ENCODE data around the gene LCA5L.
A peak's percentile ranks its signal among the peaks of the same experiment; 100 is the strongest.

Gene LCA5L

DNA sequence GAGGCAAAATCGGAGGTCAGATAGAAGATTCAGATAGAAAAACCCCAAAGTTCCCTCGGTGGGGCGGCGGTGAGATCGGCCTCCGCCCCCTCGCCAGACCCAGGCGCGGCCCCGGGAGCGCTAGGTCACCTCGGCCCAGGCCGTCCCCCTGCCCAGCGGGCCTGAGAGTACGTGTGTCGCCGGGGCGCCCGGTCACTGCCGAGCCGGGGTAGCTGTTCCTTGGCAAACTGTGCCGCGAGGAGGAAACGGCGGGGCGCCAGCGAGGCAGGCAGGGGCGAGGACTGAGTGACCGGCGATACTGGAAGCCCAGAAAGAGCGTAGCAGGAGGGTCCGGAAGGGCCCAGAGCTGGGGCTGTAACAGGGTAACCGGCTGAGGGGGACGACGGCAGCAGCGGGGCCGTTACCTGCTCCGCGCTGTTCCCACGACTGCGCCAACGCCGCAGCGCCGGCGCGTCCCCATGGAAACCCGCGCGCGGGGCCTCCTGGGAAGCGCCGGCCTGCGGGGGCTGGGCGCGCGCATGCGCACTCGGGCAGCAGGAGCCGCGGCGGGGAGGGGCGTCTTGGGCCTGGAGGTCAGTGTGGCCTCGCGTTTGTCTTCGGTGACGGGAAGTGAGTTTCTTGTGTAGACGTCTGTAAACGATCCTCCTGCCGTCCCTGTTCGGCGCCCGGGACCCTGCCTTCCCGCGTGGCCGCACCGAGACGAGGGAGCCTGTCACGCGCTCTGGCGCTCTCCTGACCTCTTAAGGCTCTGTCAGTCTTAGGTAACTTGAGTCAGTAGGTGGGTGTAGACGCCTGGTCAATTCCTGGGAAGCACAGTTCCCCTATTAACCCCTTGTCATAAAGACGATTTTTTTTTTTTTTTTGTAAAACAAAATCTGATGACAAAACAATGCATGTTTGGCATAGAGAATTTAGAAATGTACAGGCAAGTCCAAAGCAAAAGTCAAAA is at the start of gene LCA5L:
Gene LCA5L (minus strand): TSS at position 458 of the 949 bp plus-strand sequence. CDS start 17,285 bp downstream, outside the sequence.
- peak; percentile 93 for DNase-seq

DNA sequence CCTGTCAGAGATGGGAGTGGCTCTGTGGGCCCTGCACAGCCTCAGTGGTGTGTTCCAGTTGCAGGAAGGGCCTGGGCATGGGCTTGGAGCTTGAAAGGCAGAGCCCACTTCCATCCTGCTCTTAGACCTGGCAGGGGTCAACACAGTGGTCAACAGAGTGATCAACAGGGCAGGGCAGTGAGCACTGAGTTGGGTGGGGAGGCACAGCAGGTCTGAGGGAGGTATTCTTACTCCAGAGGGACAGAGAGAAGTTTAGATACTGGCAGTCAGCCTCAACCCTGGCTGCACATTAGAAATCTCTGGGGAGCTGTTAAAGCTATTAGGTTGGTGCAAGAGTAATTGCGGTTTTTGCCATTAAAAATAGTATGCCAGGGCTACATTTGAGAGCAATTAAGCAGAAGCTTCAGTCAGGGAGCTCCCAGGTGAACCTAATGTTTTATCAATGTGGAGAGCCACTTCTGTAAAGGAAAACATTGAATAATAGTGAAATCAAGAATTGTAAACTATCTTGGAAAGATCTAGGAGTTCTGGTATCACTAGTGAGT is 43.9 kb upstream of the LCA5L start:
- no peak for DNase-seq

DNA sequence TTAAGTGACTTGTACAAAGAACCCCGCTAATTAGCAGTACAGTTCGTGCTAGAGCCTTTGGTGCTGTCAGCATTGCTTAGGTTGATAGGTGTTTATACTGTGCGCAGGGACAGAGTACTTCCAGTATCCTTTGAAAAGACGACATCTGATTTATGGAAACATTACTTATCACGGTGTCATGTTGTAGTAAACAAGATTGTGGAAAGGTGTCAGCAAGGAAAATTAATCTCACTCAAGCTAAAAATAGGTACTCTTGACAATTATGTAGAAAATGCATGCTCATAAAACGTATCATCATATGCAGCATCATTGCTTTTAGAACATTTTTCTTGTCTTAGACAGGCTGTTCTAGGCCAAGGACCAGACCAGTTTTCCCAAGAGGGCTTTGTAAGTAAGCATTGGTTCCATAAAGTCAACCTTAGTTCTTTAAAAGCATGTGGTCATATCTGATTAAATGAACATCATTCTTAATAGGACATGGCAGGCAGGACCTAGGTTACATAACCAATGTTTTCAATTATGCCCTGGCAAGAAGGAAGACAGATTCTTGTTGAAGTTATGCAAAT is 39.2 kb upstream of the LCA5L start:
- DNase-seq: no peak

DNA sequence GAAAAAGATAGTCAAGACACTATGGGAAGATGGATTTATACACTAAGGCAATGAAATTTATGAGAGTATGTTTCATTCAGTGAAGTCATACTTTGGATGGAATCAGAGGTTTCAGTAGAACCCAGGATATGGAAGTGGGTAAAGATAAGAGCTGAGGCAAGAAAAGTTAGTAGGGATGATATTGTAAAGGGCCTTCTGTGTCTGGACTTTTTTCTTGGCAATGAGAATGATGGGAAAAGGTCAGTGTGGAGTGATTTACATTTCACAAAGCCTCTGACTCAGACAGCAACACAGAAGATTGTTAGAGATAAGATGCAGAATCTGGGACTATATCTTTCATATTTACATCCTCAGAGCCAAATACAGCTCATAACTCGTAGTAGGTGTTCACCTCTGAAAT is 38.3 kb upstream of the LCA5L start:
- no peak for DNase-seq

DNA sequence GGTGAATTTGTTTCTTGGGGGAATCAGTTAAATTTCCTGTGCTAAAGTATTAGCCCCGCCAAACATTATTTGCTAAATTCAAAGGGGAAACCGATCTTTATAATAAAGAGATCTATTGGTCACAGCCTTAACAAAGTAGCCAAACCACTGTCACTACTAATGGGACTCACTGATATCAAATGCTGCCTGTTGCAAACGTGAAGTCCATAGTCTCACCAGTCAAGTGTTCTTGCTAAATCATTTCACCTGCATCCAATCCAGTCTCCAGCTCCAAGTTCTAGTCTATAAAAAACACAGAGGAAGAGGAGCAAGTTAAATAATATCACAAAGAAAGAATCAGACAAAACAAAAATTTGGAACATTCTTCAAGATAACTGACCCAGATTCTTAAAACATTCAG is 36.3 kb upstream of the LCA5L start:
- DNase-seq: no peak

DNA sequence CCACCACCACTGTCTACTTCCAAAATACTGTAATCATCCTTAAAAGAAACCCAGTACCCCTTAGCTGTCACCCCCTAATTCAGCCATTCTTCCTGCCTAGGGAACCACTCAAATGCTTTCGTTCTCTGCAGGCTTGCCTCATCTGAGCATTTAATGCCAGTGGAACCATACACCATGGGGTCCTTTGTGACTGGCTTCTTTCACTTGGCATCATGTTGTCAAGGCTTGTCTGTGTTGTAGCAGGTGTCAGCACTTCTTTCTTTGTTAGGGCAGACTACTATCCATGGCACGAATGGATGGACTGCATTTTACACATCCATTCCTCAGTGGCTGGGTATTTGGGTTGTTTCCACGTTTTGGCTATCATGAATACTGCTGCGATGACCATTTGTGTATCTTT is 34.7 kb upstream of the LCA5L start:
- DNase-seq: no peak

DNA sequence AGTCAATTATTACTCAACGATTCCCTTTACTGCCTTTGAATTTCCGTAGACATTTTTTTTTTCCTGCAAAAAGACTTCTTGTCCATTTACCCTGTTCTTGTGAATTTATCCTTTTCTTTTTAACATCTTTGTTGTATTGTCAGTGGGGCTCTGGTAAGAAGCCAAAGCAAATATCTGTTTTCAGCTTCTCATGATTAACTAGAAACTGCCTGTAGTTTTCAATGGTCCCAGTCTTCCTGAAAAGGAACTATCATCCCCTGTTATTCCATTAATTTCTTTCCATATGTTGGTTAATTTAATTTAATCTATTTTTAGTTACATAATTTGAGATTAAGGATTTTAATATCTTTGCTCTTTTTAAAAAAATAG is 34.2 kb upstream of the LCA5L start:
- no peak for DNase-seq

DNA sequence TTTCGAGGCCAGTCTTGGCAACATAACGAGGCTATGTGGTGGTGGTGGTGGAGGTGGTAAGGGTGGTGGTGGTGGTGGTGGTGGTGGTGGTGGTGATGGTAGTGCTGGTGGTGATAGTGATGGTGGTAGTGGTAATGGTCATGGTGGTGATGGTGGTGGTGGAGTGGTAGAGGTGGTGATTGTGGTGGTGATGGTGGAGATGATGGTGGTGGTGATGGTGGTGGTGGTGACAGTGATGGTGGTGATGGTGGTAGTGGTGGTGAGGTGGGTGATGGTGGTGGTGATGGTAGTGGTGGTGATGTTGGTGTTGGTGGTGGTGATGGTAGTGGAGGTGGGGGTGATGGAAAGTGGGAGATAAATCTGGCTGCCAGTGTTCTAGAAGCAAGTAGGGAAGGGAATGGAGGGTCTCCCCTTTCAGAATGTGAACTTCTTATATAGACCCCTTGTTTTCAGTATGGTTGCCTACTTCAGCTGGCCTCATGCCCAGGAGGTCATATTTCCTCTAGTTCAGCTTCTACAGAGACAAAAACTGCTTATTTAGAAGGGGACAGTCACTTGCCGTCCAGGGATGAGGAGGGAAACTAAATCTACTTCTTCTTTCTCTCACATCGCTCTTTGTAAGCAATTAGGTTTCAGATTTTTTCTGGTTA is 33.7 kb upstream of the LCA5L start:
- no peak for DNase-seq

DNA sequence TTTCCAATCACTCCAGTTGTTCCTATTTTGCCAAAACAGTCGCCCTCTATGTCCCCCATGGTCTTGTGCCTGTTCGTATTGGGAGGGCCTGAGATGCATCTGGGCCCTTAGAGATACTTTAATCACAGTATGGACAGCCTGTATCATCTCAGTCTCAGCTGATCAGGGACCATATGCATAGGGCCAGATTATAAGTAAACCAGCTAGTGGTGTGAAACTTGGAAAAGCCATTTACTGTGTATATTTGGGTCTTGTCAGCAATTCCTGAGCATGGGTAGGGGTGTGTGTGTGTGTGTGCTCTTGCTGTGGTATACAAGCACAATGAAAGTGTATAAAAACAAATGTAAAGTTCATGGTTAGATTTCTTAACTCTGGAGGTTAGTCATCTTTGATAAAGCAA is 29.0 kb upstream of the LCA5L start:
- no peak for DNase-seq

DNA sequence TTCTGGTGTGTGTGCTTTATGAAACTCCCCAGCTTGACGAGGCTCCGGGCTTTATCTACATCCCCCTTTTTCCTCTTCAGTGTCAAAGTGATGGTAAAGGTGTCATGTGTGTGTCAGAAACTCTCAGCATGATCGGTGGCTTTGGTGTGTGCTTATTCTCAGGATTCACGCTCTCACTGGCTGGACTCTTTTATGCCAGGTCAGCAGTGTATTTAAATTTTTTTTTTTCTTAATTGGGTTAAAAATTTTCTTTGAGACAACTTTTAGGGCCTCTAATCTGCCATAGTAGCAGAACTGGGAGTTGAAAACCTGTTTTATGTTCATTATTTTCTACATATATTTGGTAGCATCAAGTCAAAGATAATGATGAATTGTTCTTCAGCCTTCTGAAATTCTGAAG is 27.2 kb upstream of the LCA5L start:
- no peak for DNase-seq

DNA sequence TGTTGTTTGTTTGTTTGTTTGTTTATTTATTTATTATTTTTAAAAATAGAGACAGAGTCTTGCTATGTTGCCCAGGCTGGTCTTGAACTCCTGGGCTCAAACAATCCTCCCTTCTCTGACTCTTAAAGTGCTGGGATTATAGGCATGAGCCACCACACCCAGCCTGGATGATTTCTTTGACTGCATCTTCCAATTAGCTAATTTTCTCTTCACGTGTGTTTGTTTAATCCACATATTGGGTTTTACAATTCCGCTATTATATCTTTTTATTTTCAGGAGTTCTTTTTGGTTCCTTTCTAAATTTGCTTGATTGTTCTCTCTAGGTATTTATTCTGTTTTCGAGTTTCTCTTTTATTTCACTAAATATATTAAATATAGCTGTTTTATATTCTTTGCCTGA is 26.0 kb upstream of the LCA5L start:
- no peak for DNase-seq

DNA sequence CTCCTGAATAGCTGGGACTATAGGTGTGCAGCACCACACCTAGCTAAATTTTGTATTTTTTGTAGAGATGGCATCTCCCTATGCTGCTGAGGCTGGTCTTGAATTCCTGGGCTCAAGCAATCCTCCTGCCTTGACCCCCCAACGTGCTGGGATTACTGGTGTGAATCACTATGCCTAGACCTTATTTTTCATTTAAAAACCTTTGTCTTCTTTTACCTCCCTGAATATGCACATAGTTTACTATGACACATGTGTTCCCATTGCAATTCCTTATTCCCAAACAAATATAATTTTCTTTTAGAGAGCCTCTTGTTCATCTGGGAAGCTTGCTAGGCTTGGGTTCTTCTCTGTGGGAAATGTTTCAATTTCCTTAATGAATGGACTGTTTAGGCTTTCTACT is 23.0 kb upstream of the LCA5L start:
- no peak for DNase-seq

DNA sequence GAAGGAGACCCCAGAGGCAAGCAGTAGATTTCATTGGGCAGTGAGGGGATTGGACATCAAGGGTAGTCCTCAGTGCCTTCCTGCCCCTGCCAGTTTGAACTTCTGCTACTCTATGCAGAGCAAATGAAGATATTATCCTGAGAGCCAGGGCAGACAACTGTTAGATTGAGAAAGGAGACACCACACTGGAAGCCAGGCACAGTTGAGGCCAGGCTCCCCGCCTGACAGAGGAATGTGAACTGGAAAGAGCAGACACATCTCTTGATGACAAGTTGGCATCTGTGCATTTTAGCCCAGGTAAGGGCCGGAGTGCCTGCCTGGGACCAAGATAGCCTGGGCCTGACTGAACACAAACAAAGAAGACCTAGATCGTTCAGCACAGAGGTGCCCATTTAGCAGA is 22.2 kb upstream of the LCA5L start:
- DNase-seq: no peak

DNA sequence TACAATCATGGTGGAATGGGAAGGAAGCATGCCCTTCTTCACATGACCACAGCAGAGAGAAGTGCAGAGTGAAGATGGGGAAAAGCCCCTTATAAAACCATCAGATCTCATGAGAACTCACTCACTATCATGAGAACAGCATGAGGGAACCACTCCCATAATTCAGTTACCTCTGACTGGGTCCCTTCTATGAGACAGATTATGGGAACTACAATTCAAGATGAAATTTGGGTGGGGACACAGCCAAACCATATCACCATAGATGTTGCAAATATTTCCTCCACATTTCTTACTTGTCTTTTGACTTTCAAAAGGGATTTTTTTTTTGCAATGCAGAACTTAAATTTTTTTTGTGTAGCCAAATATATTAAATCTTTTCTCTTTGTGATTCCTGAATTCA is 21.0 kb upstream of the LCA5L start:
- no peak for DNase-seq

DNA sequence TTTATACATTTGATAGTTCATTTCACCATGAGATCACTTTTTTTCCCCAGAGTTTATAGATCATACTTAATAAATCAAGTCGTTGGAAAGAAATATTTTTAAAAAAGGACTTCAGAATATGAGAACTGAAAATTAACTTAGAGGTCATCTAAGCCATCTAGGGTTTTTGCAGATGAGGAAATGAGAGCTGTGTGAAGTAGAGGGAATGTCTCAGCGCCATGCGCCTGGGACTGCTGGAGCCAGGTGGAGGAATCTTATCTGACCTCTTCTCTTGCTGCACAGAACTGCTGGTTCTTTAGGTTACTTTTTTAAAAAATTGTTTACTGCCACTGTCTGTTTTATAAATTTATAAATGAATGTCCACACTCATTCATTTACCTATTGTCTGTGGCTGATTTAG is 17.7 kb upstream of the LCA5L start:
- no peak for DNase-seq

DNA sequence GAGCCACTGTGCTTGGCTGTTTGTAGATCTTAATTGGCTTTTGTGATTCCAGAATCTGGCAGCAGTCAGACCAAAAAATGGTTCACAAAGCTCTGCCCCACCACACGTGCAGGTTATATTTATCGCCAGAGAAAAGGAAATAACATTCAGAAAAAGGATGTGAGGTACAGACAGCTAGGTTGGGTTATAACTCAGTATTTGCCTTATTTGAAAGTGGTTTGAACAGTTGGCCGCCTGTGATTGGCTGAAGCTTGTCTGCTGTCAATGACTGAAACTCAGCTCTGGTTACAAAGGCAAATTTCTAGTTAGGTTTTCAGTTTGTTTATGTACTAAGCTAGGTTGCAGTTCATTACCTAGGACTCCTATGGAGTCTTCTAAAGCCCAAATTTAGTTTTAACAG is 15.8 kb upstream of the LCA5L start:
- DNase-seq: peak; percentile 36

DNA sequence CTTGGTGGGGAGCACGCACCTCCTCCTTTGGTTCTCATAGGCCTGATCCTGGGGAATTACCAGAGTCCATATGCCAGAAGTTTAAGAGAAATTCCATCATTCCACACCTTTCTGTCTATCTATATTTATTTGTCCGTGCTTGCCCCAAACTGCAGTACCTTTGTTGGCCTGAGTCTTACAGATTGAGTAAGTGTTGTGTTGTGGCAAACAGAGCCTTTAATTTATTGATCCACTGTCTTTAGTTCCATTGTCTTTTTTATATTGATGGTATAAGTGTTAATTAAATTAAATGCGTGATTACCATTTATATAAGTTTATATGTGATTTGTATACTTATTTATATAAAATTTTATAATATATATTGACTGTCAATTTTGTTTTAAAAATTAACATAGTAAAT is 11.1 kb upstream of the LCA5L start:
- DNase-seq: no peak

DNA sequence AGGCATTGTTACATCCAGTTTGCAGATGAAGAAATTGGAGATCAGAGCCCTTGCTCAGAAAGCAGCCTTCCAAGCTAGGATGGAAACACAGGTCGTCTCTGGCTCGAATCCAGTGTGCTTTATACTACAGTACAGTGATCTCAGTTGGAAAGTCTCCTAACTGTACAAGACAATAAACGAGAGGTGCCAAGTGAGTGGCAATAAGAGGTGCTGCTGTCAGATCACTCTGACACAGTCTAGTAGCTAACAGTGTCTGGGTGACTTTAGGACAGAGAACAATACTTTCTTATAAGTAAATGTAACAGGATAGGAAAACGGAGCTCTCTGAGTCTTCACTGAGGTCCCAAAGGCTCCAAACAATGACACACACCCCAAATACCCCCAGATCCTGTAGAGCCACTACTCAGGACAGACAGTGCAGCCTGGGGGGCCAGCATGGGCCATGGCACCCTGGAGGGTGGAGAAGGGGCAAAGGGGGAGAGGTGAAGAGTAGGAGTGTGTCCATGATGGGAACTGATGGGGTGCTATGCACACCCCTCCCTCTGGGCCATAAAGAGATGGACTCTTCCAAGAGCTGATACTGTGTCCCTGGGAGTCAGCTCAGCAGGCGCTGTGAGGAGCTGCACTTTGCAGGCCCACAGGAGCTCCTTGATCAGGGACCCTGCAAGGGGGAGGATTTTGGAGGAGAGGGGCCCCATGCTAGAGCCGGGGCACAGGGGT is 9.5 kb upstream of the LCA5L start:
- no peak for DNase-seq

DNA sequence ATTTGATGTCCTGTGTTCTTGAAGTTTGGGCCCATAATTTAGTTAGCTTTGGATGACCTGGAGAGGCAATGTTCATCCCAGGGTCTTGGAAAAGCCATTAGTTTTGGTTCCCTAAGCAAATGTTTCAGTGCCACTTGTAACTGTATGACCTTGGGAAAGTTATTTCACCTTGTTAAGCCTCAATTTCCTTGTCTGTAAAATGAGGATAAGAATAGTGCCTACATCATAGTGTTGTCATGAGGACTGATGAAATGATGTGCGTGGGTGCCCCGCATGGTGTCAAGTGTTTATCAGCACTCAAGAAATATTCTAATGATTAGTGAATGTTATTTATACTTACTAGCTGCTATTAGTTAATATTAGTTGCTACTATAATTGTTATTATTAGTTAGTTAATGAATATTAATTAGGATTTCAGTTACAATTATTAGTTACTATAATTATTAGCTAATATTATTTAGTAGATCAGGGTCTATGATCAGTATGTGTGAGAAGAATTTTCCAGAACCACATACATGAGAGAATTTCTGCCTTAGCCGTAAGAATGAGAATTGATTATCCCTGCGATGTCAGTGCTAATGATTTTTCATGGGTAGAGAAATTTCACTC is 8.1 kb upstream of the LCA5L start:
- DNase-seq: no peak

DNA sequence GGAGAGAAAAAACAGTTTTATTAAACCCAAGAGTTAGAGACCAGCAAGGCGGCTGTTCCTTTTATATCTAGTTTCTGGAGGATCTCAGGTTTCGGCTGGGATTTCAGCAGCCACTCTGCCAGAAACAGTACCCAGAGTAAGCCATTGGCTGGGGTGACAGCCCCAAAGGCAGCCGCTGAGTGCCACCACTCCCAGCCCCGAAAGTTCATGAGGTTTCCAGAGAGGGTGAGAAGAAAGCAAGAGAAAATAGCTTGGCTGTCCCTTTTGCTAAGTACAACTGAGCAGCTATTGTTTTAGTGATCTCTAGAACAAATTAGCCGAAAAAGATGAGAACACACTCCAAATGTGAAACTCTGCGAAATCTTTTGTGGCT is 7.4 kb upstream of the LCA5L start:
- DNase-seq: no peak

DNA sequence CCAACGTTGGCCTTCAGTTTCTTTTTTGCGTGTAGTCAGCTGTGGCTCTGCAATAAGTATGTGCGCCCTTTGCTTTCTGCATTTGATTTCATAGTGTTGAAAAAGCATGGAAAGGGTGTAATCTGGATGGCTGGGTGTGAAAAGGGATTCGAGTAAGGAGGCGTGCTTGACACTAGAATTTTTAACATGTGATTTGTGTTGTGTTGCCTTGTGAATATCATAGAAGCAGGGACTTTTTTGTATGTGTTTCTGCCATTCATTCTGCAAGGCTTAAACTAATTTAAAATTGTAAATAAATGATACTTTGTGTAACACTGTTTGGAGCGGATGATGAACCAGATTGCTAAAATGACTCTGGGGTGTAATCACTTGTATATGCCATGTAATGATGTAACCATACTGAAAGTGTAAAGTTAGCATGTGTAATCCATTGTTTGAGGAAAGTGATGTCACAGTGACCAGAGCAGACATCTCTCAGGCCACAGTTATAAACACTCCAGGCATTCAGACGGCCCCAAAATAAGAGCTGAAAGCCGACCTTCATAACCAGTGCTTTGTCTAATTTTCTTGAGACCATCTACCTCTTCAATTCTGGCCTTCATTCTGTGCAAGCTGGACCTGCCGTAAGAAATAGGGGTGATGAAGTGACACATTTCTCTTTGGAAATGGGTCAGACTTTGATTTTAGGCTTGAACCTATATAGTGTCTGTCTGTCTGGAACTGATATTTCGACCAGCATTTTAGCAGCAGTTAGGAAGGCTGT is 6.8 kb upstream of the LCA5L start:
- DNase-seq: no peak

Data from activated CD4-positive, alpha-beta T cell treated with anti-CD3 and anti-CD28 coated beads, Interleukin-2, amount 50 U/mL, for 16 hours (primary cell).